Activated naive CD8-positive, alpha-beta T cell treated with anti-CD3 and anti-CD28 coated beads, Interleukin-2, amount 50 U/mL, for 16 hours (primary cell): ENCODE data around the gene LTC4S.
"Not testable (repeated sequence)": the region's sequence is repeated elsewhere in the genome, so short reads cannot be mapped to it uniquely, and the experiment has no call there.

Experiments used
- DNase-seq: peaks from one replicate; pipeline ENCODE4 v3.0.0-alpha.2; 2020; ENCODE audit warnings: low read depth, low spot score

LTC4S gene

GRCh38 chr5:179823937-179824744 lies 30.4 kb downstream of the LTC4S start:
- DNase-seq, result no peak

DNA sequence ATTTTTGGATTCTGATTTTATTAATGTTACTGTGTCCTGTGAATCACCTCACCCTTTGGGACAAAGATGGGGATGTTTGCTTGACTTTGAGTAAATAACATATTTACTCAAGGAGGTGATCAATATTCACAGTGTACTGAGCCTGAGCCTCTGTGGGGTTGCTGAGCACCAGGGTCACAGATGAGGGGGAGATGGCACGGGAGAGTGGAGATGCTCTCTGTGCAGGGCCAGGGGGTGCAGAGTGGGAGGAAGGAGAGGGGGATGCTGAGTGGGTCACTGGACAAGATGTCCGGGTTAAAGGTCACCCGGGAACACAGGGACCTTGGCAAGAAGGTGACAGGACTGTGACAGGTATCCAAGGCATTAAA lies 30.9 kb downstream of the LTC4S start:
- DNase-seq, result no peak

- no peak for DNase-seq
These were observed 31.9 kb downstream of the LTC4S start for GRCh38 chr5:179825655-179826182.

GRCh38 chr5:179827680-179828079 lies 33.9 kb downstream of the LTC4S start:
- DNase-seq, result no peak

- DNase-seq, result no peak
These were observed 35.1 kb downstream of the LTC4S start for GRCh38 chr5:179828756-179829421.

DNA sequence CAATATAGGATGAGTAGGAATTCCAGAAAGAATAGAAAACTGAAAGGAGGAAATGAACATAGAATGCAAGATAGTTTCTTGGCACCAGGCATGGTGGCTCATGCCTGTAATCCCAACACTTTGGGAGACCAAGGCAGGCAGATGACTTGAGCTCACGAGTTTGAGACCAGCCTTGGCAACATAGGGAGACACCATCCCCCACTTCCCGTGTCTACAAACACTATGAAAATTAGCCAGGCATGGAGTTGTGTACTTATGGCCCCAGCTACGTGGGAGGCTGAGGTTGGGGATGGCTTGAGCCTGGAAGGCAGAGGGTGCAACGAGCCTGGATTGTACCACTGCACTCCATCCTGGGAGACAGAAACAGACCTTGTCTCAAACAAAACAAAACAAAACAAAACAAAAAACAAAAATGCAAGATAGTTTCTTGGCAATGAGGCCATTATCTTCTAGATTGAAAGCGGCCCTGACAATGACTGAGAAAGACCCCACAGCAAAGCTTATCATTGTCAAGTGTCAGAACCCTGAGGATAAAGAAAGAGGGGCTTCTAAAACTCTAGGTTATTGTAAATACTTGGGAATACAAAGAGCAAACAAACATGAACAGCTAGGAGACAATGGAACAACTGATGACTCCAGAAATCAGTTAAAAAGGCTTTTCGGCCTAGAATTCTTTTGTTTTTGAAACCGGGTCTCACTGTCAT lies 36.1 kb downstream of the LTC4S start:
- DNase-seq, result no peak

- no peak for DNase-seq
These were observed 37.2 kb downstream of the LTC4S start for GRCh38 chr5:179830818-179831468.

DNA sequence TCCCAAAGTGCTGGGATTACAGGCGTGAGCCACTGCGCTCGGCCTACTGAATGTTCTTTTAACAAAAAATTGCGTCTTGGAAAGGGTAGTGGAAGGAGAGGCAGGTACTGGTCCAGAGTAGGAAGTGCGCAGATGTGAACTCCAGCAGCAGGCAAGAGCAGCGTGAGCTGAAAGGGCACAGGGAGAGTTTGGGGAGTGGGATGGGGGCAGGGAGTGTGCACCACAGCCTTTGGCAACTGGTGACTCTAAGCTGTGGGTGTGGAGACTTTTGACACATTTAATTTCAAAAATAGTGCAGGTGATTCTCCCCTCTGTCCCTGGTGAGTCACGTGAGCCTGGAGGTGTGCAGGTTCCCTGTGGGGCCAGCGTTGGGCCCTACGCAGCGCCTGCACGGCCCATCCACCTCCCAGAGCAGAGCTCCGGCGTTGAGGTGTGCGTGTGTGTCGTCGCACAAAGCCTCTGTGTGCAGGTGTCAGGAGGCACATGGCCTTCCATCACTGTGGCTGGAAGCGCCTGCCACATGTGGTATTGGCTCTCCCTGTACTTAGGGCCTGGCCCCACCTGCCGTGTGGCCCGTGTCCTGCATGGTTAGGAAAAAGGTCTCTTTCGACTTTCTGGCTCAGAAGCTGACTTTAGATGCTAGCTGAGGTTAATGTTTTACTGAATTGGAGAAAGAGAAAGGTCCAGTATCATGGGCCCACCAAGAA lies 38.4 kb downstream of the LTC4S start:
- DNase-seq, result no peak

- DNase-seq, result no peak
These were observed 39.4 kb downstream of the LTC4S start for GRCh38 chr5:179833056-179833708.

- DNase-seq, result no peak
These were observed 39.9 kb downstream of the LTC4S start for GRCh38 chr5:179833709-179834070.

GRCh38 chr5:179834120-179834519 lies 40.3 kb downstream of the LTC4S start:
- DNase-seq, result no peak

DNA sequence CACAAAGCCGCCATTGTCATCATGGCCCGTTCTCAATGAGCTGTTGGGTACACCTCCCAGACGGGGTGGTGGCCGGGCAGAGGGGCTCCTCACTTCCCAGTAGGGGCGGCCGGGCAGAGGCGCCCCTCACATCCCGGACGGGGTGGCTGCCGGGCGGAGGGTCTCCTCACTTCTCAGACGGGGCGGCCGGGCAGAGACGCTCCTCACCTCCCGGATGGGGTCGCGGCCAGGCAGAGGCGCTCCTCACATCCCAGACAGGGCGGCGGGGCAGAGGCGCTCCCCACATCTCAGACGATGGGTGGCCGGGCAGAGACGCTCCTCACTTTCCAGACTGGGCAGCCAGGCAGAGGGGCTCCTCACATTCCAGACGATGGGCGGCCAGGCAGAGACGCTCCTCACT lies 41.1 kb downstream of the LTC4S start:
- DNase-seq, result not testable (repeated sequence)

- peak; percentile 33 for DNase-seq
These were observed 42.6 kb downstream of the LTC4S start for GRCh38 chr5:179836225-179837019.

DNA sequence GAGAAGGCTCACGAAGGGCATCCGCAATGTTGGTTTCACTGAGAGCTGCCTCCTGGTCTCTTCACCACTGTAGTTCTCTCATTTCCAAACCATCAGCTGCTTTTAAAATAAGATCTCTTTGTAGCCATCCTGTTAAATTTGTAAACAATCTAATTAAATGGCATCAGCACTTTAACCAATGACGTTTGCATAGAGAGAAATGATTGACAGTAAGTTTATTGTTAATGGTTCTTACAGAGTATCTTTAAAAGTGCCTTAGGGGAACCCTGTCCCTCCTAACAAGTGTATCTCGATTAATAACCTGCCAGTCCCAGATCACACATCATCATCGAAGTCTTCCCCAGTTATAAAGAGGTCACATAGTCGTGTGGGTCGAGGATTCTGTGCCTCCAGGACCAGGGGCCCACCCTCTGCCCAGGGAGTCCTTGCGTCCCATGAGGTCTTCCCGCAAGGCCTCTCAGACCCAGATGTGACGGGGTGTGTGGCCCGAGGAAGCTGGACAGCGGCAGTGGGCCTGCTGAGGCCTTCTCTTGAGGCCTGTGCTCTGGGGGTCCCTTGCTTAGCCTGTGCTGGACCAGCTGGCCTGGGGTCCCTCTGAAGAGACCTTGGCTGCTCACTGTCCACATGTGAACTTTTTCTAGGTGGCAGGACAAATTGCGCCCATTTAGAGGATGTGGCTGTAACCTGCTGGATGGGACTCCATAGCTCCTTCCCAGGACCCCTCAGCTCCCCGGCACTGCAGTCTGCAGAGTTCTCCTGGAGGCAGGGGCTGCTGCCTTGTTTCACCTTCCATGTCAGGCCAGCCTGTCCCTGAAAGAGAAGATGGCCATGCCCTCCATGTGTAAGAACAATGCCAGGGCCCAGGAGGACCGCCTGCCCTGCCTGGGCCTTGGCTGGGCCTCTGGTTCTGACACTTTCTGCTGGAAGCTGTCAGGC lies 43.6 kb downstream of the LTC4S start:
- no peak for DNase-seq

DNA sequence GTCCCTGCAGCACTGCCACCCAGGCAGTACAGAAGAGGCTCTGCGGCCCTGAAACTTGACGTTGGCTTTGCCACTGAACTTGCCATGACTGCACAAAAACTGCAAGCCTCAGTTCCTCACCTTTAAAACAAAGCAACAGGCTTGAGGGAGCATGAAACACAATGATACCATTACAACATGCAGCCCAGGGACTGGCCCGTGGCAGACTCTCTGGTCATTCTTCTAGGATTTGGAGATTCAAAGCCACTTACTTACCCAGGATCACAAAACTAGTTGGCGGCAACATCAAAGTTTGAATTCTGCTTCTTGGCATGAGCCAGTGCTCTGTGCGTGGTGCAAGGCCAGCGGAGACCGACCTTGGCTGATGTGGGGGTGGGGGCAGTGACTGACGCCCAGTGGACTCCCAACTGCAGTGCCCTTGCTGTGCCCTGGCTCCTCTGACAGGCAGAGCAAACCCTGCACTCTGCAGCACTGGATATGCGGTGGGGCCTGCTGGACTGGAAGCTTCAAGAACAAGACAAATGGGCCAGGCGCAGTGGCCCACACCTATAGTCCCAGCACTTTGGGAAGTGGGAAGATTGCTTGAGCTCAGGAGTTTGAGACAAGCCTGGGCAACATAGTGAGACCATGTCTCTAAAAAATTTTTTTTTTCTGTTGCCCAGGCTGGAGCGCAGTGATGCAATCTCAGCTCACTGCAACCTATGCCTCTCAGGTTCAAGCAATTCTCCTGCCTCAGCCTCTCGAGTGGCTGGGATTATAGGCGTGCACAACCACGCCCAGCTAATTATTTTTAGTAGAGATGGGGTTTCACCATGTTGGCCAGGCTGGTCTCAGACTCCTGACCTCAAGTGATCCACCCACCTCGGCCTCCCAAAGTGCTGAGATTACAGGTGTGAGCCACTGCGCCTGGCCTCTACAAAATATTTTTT lies 45.8 kb downstream of the LTC4S start:
- no peak for DNase-seq

DNA sequence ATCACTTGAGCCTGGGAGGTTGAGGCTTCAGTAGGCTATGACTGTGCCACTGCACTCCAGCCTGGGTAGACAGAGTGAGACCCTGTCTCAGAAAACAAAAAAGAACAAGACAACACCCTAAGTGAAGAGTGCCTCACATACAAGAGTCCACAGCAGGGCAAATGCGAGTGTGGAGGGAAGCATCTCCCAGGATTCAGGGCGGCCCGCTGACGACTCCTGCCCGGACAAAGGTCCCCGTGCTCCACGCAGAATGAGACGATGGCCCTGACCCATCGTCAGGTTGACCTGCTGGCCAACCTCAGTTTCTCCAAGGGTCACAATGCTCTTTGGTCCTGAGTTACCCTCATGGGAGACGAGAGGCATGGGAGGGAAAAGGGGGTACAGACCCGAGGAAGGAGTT lies 46.5 kb downstream of the LTC4S start:
- no peak for DNase-seq

- no peak for DNase-seq
These were observed 47.0 kb downstream of the LTC4S start for GRCh38 chr5:179840766-179841165.

GRCh38 chr5:179841621-179842020 lies 47.8 kb downstream of the LTC4S start:
- DNase-seq, result no peak
